Measurements from ENCODE around the gene SLC5A7. TPM values are rescaled to one million over a fixed set of nuclear protein-coding genes. Genes with fewer than 3 reads are reported as not detected.

Gene SLC5A7
- polyA plus RNA-seq, 3 donors, result not detected

DNA sequence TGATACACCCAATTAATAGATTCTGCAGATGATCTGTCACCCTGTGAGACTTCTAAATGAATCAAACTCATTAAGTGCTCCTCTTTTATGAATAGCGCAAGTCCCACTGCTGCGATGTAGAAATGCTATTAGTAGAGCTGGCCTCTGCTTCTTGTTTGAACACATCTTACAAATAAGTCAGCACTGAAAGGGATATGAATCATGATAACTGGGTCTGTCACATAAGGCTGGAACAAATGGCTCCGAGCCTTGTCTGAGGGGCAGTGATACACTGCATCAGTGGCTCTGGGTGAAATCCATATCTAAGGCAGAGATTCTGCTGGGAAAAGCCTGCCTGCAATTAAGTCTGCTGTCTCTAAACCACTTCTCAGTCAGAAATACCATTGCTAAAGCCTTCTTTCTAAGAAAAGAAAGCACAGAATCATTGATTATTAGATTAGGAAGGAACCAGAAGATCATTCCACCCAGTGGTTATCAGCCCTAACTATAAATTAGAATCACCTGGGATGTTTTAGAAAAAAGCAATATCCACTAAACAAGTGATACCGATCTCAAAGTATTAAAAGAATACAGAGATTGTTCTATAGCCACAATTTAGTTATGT, 75.2 kb downstream of the SLC5A7 start:
- no peaks in the 10 kb centered on the region for H3K36me3 Mint-ChIP-seq
- no peak overlapping the region for H3K27ac ChIP-seq (ENCODE audit: low read depth in 1 of 2, low read length in 2 of 2)
- H3K4me1 ChIP-seq (ENCODE audit: control insufficient read depth in 1 of 2, insufficient read depth in 2 of 2, low read length in 2 of 2), result no peaks in the 10 kb centered on the region
- no peak overlapping the region for H3K4me3 ChIP-seq (replicated peaks in 1 of 3; ENCODE audit: low read depth in 2 of 3, low read length in 3 of 3)
- H3K9ac ChIP-seq (ENCODE audit: insufficient read depth, low read length, poor library complexity, severe bottlenecking), result no peak overlapping the region
- peak overlapping the region in 1 of 7 donors; percentile 35 for H3K27ac Mint-ChIP-seq
- H3K9me3 Mint-ChIP-seq, result peaks cover 0 to 3% (median 2%) of the 10 kb centered on the region in 7 donors
- H3K27me3 Mint-ChIP-seq (ENCODE audit: low read depth in 3 of 3), result peaks cover 0 to 1% (median 0%) of the 10 kb centered on the region in 3 donors
- H2AFZ ChIP-seq (ENCODE audit: insufficient read depth, low read depth, low read length, poor library complexity, severe bottlenecking), result no peak overlapping the region
- no peak overlapping the region for H3K4me3 Mint-ChIP-seq
- H3K9me3 ChIP-seq (replicated peaks in 1 of 2; ENCODE audit: control insufficient read depth in 1 of 2, insufficient read depth in 1 of 2, low read length in 2 of 2), result peaks cover 0 to 3% of the 10 kb centered on the region in 2 donors
- H3K79me2 ChIP-seq (ENCODE audit: insufficient read depth, low read length), result no peaks in the 10 kb centered on the region
- H4K20me1 ChIP-seq (ENCODE audit: insufficient read depth, low read length), result no peaks in the 10 kb centered on the region
- WGBS (ENCODE audit: insufficient coverage), result 83% methylated on average over 2 of the region's 4 CpGs
- no peak overlapping the region for H3K4me2 ChIP-seq (replicated peaks; ENCODE audit: extremely low read depth, low read length, poor library complexity, severe bottlenecking)
- no peaks in the 10 kb centered on the region for H3K4me1 Mint-ChIP-seq
- TF ChIP-seq, protein P1, sequence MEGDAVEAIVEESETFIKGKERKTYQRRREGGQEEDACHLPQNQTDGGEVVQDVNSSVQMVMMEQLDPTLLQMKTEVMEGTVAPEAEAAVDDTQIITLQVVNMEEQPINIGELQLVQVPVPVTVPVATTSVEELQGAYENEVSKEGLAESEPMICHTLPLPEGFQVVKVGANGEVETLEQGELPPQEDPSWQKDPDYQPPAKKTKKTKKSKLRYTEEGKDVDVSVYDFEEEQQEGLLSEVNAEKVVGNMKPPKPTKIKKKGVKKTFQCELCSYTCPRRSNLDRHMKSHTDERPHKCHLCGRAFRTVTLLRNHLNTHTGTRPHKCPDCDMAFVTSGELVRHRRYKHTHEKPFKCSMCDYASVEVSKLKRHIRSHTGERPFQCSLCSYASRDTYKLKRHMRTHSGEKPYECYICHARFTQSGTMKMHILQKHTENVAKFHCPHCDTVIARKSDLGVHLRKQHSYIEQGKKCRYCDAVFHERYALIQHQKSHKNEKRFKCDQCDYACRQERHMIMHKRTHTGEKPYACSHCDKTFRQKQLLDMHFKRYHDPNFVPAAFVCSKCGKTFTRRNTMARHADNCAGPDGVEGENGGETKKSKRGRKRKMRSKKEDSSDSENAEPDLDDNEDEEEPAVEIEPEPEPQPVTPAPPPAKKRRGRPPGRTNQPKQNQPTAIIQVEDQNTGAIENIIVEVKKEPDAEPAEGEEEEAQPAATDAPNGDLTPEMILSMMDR (IDR thresholded peaks at IDR 0.05), result no peak
- no peaks in the 10 kb centered on the region for H3K27me3 ChIP-seq (ENCODE audit: control insufficient read depth in 2 of 2, insufficient read depth in 2 of 2, low read length in 2 of 2)
- DNase-seq, result no peak
- intact Hi-C loops (cut with micrococcal nuclease), result no loop called here
- H3K36me3 ChIP-seq (replicated peaks in 1 of 2; ENCODE audit: control insufficient read depth in 1 of 2, insufficient read depth in 2 of 2, low read length in 2 of 2), result no peaks in the 10 kb centered on the region

Other genes starting within 250 kb of the SLC5A7 start
- gene RGPD4, start 159.6 kb upstream of the SLC5A7 start, polyA plus RNA-seq, result not detected